ENCODE data around the gene MGST3.

DNA sequence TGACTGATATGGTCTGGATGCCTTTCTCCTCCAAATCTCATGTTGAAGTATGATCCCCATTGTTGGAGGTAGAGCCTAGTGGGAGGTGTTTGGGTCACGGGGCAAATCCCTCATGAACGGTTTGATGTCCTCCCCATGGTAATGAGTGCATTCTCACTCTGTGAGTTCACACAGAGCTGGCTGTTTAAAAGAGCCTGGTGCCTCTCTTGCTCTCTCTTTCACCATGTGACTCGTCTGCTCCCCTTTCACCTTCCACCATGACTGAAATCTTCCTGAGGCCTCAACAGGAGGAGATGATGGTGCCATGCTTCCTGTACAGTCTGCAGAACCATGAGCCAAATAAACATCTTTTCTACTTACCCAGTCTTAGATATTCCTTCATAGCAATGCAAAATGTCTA lies 37.1 kb downstream of the MGST3 start:
- TF ChIP-seq CTCF (IDR thresholded peaks at IDR 0.05) (no peak), EP300 (IDR thresholded peaks at IDR 0.05) (no peak), POLR2AphosphoS5 (IDR thresholded peaks at IDR 0.05) (no peak), POLR2A (IDR thresholded peaks at IDR 0.05) (no peak)

Data from suprapubic skin (tissue), 4 donors.